Suprapubic skin (tissue), 3 donors: Measurements from ENCODE around the gene NAPG.

Experiments
- POLR2AphosphoS5 ChIP-seq, 3 donors: sonication (generic); formaldehyde crosslinking; IDR thresholded peaks; one replicate each; pipeline ENCODE4 v1.6.1; 2017; ENCODE audit warnings: antibody characterized with exemption in 3 of 3
- TF ChIP-seq, protein P1 (sequence below), 2 donors: fragments of 200-600 bp in 1 of 2; fragments of 450-650 bp in 1 of 2; sonication (generic) in 1 of 2; IDR thresholded peaks; one replicate each; pipeline ENCODE4 v1.5.1; 2016 to 2019; ENCODE audit warnings: antibody characterized with exemption in 2 of 2, mild to moderate bottlenecking in 1 of 2, moderate library complexity in 1 of 2

DNA sequence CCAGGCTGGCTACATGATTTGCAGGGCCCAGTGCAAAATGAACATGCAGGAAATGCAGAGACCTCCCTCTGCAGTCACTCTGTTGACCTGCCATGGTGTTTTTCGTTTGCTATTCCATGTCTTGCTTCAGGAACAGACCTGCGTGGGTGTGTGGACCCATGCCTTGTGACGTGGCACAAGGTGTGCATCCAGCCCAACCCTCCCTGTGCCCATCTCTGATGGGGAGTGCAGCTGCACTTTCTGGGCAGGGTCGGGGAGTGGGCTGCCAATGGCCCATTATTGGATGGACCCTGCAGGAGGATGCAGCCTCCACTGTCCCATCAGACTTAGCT lies 33.1 kb downstream of the NAPG start:
- TF ChIP-seq, protein P1, sequence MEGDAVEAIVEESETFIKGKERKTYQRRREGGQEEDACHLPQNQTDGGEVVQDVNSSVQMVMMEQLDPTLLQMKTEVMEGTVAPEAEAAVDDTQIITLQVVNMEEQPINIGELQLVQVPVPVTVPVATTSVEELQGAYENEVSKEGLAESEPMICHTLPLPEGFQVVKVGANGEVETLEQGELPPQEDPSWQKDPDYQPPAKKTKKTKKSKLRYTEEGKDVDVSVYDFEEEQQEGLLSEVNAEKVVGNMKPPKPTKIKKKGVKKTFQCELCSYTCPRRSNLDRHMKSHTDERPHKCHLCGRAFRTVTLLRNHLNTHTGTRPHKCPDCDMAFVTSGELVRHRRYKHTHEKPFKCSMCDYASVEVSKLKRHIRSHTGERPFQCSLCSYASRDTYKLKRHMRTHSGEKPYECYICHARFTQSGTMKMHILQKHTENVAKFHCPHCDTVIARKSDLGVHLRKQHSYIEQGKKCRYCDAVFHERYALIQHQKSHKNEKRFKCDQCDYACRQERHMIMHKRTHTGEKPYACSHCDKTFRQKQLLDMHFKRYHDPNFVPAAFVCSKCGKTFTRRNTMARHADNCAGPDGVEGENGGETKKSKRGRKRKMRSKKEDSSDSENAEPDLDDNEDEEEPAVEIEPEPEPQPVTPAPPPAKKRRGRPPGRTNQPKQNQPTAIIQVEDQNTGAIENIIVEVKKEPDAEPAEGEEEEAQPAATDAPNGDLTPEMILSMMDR (IDR thresholded peaks at IDR 0.05) = no peak
- TF ChIP-seq POLR2AphosphoS5 (IDR thresholded peaks at IDR 0.05) = no peak
